ENCODE results near the gene CCDC61. TPM values are rescaled to one million over a fixed set of nuclear protein-coding genes. Genes with fewer than 3 reads are reported as not detected.

CCDC61 gene
- total and polyA plus RNA-seq, 2 of the 8 experiments (the other 6 are each of a cell fraction or from before 2014, with no cell fraction given) = 7.8 to 17.4 TPM

GRCh38 chr19:45955905-45956608 lies 39.2 kb upstream of the CCDC61 start (continued):
- TF ChIP-seq EZH2 (IDR thresholded peaks at IDR 0.05; ENCODE audit: low read depth, low read length, severe bottlenecking) = no peak

Measured in H1 (cell line).